D721Med (cell line): ENCODE measurements around the gene MYO18B.

Source experiments
- DNase-seq: peaks from one replicate; pipeline ENCODE4 v3.0.0; 2011; ENCODE audit warnings: low spot score; ENCODE audit not compliant: insufficient read length
- FAIRE-seq: peaks from 2 replicates; lab custom pipeline; 2011; peaks lifted over from hg19 to GRCh38; lab: Jason Lieb, UNC
- TF ChIP-seq, protein P1 (sequence below): IDR thresholded peaks from 2 replicates; pipeline ENCODE4 v1.5.1; 2012; ENCODE audit warnings: mild to moderate bottlenecking, control low read depth; ENCODE audit not compliant: insufficient read depth; ENCODE audit errors: missing control alignments

Gene MYO18B

DNA sequence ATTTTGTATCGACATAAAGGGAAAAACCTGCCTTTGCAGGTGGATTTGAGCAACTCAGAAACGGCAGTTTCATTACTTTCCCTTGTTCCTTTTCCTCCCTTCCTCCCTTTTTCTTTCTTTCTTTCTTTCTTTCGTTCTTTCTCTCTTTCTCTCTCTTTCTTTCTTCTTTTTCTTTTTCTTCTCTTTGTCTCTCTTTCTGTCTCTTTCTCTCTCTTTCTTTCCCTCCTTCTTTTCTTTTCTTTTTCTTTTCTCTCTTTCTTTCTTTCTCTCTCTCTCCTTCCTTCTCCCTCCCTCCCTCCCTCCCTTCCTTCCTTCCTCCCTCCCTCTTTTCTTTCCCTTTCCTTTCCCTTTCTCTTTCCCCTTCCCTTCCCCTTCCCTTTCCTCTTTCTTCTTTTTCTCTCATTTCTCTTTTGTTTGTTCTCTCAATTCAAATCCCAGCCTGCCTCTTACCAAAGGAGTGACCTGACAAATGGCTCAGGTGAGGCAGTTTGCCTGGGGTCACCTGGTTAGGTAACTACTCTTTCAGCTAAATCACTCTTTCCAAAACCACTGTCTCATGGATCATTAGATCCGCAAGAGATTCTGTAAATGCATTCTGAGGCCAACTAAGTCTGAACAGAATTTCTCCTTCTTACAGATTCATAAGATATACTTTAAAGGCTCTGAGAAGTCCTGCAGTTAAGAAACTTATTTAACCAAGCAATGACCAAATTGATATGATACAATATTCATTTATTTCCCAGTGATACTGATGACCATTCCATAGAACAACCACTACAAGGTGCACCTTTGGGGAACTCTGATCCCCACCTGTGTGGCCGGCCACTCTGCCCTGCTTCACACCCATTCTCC is 75.3 kb downstream of the MYO18B start:
- TF ChIP-seq, protein P1, sequence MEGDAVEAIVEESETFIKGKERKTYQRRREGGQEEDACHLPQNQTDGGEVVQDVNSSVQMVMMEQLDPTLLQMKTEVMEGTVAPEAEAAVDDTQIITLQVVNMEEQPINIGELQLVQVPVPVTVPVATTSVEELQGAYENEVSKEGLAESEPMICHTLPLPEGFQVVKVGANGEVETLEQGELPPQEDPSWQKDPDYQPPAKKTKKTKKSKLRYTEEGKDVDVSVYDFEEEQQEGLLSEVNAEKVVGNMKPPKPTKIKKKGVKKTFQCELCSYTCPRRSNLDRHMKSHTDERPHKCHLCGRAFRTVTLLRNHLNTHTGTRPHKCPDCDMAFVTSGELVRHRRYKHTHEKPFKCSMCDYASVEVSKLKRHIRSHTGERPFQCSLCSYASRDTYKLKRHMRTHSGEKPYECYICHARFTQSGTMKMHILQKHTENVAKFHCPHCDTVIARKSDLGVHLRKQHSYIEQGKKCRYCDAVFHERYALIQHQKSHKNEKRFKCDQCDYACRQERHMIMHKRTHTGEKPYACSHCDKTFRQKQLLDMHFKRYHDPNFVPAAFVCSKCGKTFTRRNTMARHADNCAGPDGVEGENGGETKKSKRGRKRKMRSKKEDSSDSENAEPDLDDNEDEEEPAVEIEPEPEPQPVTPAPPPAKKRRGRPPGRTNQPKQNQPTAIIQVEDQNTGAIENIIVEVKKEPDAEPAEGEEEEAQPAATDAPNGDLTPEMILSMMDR, result no peak
- no peak for FAIRE-seq
- DNase-seq, result no peak

DNA sequence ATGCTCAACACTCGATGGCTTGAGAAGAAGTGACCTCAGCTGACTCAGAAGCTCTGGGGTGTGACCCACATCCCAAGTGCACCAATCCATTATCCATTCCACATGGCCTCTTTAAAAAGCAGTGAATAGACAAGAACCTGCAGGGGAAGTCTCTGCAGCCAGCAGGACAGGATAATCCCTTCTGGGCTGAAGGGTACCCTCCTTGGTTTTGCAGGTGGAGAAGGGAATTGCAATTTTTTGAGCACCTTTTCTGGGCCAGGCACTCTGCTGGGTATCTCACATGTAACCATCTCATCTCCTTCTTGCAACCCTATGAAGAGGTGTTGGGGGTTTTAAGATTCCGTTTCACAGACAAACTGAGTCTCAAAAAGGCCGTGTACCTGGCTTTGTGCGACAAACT is 76.6 kb downstream of the MYO18B start:
- DNase-seq (no peak), FAIRE-seq (no peak)
- TF ChIP-seq, protein P1, result no peak

DNA sequence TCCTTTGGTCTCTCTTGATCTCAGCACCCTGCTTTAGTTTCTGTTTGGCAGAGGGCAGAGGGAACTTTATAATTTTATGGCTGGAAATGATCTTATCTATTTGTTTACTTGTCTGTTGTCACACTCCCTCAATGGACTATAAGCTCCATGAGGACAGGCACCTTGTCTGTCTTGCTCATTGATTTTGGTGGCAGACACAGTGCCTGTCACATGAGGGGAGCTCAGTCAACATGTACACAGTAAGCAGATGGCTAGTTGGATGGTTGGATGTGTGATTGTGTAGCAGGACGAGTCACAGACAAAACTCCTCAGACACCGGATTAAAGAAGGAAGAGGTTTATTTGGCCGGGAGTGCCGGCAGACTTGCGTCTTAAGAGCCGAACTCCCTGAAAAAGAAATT is 80.4 kb downstream of the MYO18B start:
- FAIRE-seq (no peak), DNase-seq (no peak)
- TF ChIP-seq, protein P1, result no peak

DNA sequence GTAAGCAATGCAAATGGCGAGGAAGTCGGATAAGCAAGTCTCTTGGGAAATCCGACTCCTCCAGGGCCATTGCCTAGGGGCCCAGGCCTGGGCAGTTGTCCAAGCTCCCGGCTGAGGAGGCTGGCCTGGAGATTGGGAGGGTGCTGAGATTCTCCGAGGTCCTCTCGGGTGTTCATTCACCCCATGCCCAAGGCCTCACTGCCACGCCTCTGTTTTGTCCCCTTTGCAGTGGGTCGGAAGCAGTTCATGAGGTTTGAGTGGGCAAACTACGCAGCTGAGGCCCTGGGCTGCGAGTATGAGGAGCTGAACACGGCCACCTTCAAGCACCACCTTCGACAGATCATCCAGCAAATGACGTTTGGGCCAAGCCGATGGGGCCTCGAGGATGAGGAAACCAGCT is 81.3 kb downstream of the MYO18B start:
- TF ChIP-seq, protein P1, result no peak
- DNase-seq (no peak), FAIRE-seq (no peak)

DNA sequence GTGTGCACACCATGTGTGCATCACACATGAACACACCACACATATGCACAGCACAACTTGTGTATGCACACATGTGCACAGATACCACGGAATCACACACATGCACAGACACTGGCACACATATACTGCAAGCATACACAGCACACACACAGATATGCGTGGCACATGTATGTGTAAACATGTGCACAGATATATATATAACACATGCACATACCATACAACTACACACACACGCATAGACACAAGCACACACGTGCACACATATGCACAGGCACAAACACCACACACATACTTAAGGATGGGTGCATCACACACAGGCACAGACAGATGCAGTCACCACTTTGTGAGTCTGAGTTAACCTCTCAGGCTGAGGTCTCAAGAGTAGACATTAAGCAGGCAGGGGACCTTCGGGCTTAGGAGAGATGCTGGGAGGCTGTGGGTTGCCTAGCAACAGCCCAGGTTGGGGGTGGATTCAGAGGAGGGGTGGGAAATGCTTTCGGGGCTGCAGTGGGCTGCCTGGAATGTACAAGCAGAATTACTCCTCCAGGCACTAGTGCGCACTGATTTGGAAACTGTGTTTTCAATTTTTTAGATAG is 82.9 kb downstream of the MYO18B start:
- DNase-seq, result no peak

DNA sequence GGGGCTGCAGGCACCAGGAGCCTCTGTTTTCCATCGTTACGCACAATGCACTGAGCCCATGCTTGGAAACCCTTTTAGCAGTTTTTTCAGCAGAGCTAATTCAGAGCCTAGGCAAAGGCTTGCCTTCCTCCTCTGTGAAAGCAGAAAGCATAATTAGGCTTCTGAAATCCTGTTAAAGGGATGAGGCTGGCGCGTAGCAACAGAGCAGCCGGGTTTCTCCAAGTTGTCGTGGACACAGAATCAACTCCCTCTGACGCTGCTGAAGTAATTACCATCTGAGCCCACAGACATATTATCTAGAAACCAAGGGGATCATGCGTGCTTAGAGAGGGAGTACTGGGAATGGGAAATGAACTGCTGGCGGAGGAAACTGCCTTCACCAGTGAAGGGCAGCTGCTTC is 85.4 kb downstream of the MYO18B start:
- FAIRE-seq, result no peak
- no peak for DNase-seq

More for the DNA sequence above, 82.9 kb downstream of the MYO18B start:
- TF ChIP-seq, protein P1, result no peak
- no peak for FAIRE-seq

More for the DNA sequence above, 85.4 kb downstream of the MYO18B start:
- TF ChIP-seq, protein P1, result no peak
